ENCODE measurements around the gene PIGQ.

PIGQ gene

DNA sequence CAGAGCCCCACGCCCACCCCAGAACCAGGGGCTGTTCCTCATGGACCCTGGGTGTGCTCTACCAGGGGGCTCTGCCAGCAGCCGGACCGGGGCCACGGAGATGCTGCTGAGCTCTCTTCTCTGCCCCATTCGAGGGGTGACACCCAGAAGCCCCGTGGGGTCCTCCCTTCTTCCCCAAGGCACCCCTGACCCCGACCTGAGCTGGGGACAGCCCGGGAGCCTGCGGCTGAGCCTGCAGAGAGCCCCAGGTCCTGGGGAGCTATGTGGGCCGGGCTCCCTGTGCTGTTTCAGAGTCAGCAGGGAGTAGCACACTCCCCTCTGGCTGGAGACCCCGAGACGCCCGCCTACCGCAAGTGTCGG, 10.8 kb upstream of the PIGQ start:
- POLR2A ChIA-PET (ENCODE audit: low non-redundant PET): no interaction called here
- TF ChIP-seq, protein P1, sequence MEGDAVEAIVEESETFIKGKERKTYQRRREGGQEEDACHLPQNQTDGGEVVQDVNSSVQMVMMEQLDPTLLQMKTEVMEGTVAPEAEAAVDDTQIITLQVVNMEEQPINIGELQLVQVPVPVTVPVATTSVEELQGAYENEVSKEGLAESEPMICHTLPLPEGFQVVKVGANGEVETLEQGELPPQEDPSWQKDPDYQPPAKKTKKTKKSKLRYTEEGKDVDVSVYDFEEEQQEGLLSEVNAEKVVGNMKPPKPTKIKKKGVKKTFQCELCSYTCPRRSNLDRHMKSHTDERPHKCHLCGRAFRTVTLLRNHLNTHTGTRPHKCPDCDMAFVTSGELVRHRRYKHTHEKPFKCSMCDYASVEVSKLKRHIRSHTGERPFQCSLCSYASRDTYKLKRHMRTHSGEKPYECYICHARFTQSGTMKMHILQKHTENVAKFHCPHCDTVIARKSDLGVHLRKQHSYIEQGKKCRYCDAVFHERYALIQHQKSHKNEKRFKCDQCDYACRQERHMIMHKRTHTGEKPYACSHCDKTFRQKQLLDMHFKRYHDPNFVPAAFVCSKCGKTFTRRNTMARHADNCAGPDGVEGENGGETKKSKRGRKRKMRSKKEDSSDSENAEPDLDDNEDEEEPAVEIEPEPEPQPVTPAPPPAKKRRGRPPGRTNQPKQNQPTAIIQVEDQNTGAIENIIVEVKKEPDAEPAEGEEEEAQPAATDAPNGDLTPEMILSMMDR (conservative IDR thresholded peaks at IDR 0.05; ENCODE audit: low read depth): no peak
- CTCF ChIA-PET: interaction anchor here (1.0 kb wide), 1 partner anchor 24 kb away, joined by 4 read pairs; no protein-coding TSS in a partner anchor
- H3K27ac ChIP-seq: no peak overlapping the region
- no peak for DNase-seq (ENCODE audit: low spot score)

DNA sequence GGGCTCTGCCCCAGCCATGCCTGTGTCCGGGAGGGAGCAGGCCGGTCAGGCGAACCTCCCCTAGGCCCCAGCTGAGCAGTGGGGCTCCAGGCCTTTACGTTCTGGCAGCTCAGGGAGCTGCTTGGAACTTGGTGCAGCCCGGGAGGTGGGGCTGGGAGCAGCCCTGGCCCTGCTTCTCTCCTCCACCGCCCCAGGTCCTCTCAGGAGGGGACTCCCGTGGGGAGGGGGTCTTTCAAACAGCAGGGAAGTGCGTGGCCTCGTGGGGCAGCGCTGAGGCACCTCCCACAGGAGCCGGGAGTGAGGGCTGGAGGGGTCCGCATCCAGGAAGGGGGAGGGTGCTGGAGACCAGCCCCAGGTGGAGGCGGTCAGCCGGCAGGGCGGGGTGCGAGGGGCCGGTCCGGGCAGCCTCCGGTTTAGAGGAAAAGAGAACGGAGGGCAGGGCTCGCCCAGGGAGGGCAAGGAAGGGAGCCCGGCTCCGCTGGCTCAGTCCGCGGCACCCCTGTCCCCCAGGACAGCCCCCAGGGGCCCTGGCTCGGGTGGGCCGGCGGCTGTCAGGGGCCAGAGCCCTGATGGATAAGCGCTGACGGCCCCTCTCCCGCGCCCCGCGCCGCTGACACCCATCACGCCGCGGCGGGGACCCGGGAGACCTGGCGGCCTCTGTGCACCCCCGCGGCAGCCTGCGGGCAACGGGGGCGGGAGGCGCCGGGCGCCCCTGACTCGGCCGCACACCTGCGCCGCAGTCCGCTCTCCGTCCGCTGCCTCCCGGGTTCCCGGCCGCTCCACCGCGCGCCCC, 10.2 kb upstream of the PIGQ start:
- TF ChIP-seq, protein P1 (conservative IDR thresholded peaks at IDR 0.05; ENCODE audit: low read depth): no peak
- CTCF ChIA-PET: interaction anchor here (1.0 kb wide), 1 partner anchor 23 kb away, joined by 4 read pairs; no protein-coding TSS in a partner anchor
- POLR2A ChIA-PET (ENCODE audit: low non-redundant PET): no interaction called here
- H3K27ac ChIP-seq: no peak overlapping the region
- DNase-seq (ENCODE audit: low spot score): no peak

DNA sequence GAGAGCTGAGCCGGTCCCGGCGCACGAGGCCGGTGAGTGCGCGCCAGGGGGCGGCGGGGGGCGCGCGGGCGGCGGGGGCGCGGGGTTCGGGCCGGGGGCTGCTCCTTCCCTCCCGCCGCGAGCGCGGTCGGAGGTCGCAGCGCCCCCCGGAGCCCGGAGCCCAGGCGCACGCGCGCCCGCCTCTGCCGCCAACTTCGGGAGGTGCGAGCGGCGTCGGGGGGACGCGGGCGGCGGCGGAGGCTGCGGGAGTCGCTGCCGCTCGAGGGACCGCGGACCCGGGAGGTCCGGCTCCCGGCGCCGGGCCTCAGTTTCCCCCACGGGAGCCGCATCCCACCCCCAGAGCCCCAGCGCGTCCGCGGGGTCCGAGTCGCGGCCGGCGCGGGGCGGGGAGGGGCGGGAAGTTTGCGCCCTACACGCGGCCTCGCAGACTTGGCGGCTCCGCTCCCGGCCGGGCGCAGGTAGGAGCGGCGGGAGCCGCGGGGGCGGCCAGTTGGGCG, 9.5 kb upstream of the PIGQ start, which contains the start of gene PRR35:
TSS of gene PRR35 (plus strand) at position 191 of the 497 bp plus-strand sequence. CDS start 2,901 bp downstream, outside the sequence.
- TF ChIP-seq, protein P1 (conservative IDR thresholded peaks at IDR 0.05; ENCODE audit: low read depth): no peak
- no peak for DNase-seq (ENCODE audit: low spot score)
- ChIA-PET CTCF (no interaction called here), POLR2A (ENCODE audit: low non-redundant PET) (no interaction called here)
- no peak within 1 kb of the TSS for H3K27ac ChIP-seq

GRCh38 chr16:560701-561412, 8.9 kb upstream of the PIGQ start:
- ChIA-PET POLR2A (ENCODE audit: low non-redundant PET) (no interaction called here), CTCF (interaction anchor here (0.9 kb wide), 1 partner anchor 87 kb away, joined by 3 read pairs; no protein-coding TSS in a partner anchor)
- DNase-seq (ENCODE audit: low spot score): no peak
- no peak overlapping the region for H3K27ac ChIP-seq
- TF ChIP-seq, protein P1 (conservative IDR thresholded peaks at IDR 0.05; ENCODE audit: low read depth): no peak

GRCh38 chr16:561413-561794, 8.4 kb upstream of the PIGQ start:
- TF ChIP-seq, protein P1 (conservative IDR thresholded peaks at IDR 0.05; ENCODE audit: low read depth): no peak
- POLR2A ChIA-PET (ENCODE audit: low non-redundant PET): no interaction called here
- no peak for DNase-seq (ENCODE audit: low spot score)
- CTCF ChIA-PET: interaction anchor here (0.9 kb wide), 1 partner anchor 86 kb away, joined by 3 read pairs; no protein-coding TSS in a partner anchor
- no peak overlapping the region for H3K27ac ChIP-seq

Data from RWPE1 (cell line).